Measurements from ENCODE around the gene EPB41L4B.

- TF ChIP-seq CTCF (IDR thresholded peaks at IDR 0.05; ENCODE audit: low read depth, low read length) (no peak), EZH2phosphoT487 (IDR thresholded peaks at IDR 0.05; ENCODE audit: low read depth) (no peak)
Measured at GRCh38 chr9:109336409-109336808, 15.6 kb upstream of the EPB41L4B start.
